ENCODE results near the gene TXNDC8.

The TXNDC8 gene

GRCh38 chr9:110309681-110310080 is 28.0 kb downstream of the TXNDC8 start:
- TF ChIP-seq GATA3 (IDR thresholded peaks at IDR 0.05; ENCODE audit: low read depth, low read length) (no peak), GATA2 (IDR thresholded peaks at IDR 0.05; ENCODE audit: low read depth, low read length) (no peak)

GRCh38 chr9:110308633-110309038 is 29.0 kb downstream of the TXNDC8 start:
- TF ChIP-seq GATA2 (IDR thresholded peaks at IDR 0.05; ENCODE audit: low read depth, low read length) (no peak), GATA3 (IDR thresholded peaks at IDR 0.05; ENCODE audit: low read depth, low read length) (no peak)

- TF ChIP-seq GATA2 (IDR thresholded peaks at IDR 0.05; ENCODE audit: low read depth, low read length) (no peak), GATA3 (IDR thresholded peaks at IDR 0.05; ENCODE audit: low read depth, low read length) (no peak)
These were observed 30.5 kb downstream of the TXNDC8 start for GRCh38 chr9:110307191-110307590.

GRCh38 chr9:110303133-110303532 is 34.5 kb downstream of the TXNDC8 start:
- TF ChIP-seq GATA3 (IDR thresholded peaks at IDR 0.05; ENCODE audit: low read depth, low read length) = no peak
- no peak for TF ChIP-seq GATA2 (IDR thresholded peaks at IDR 0.05; ENCODE audit: low read depth, low read length)

GRCh38 chr9:110298043-110298605 is 39.5 kb downstream of the TXNDC8 start:
- no peak for TF ChIP-seq GATA2 (IDR thresholded peaks at IDR 0.05; ENCODE audit: low read depth, low read length)

- TF ChIP-seq GATA2 (IDR thresholded peaks at IDR 0.05; ENCODE audit: low read depth, low read length) = no peak
These were observed 44.4 kb downstream of the TXNDC8 start for GRCh38 chr9:110293248-110293647.

- TF ChIP-seq GATA2 (IDR thresholded peaks at IDR 0.05; ENCODE audit: low read depth, low read length) (no peak), GATA3 (IDR thresholded peaks at IDR 0.05; ENCODE audit: low read depth, low read length) (no peak)
These were observed 45.6 kb downstream of the TXNDC8 start for GRCh38 chr9:110291921-110292557.

GRCh38 chr9:110290001-110290400 is 47.7 kb downstream of the TXNDC8 start:
- TF ChIP-seq GATA3 (IDR thresholded peaks at IDR 0.05; ENCODE audit: low read depth, low read length) = no peak
- no peak for TF ChIP-seq GATA2 (IDR thresholded peaks at IDR 0.05; ENCODE audit: low read depth, low read length)

GRCh38 chr9:110288503-110288902 is 49.2 kb downstream of the TXNDC8 start:
- TF ChIP-seq GATA2 (IDR thresholded peaks at IDR 0.05; ENCODE audit: low read depth, low read length) (no peak), GATA3 (IDR thresholded peaks at IDR 0.05; ENCODE audit: low read depth, low read length) (no peak)

- TF ChIP-seq GATA3 (IDR thresholded peaks at IDR 0.05; ENCODE audit: low read depth, low read length) (no peak), GATA2 (IDR thresholded peaks at IDR 0.05; ENCODE audit: low read depth, low read length) (no peak)
These were observed 50.4 kb downstream of the TXNDC8 start for GRCh38 chr9:110287289-110287680.

GRCh38 chr9:110284211-110284844 is 53.3 kb downstream of the TXNDC8 start:
- TF ChIP-seq GATA2 (IDR thresholded peaks at IDR 0.05; ENCODE audit: low read depth, low read length) = no peak
- TF ChIP-seq GATA3 (IDR thresholded peaks at IDR 0.05; ENCODE audit: low read depth, low read length) = no peak

- TF ChIP-seq GATA2 (IDR thresholded peaks at IDR 0.05; ENCODE audit: low read depth, low read length) = no peak
- TF ChIP-seq GATA3 (IDR thresholded peaks at IDR 0.05; ENCODE audit: low read depth, low read length) = no peak
These were observed 53.9 kb downstream of the TXNDC8 start for GRCh38 chr9:110283751-110284150.

- TF ChIP-seq GATA3 (IDR thresholded peaks at IDR 0.05; ENCODE audit: low read depth, low read length) = no peak
These were observed 55.0 kb downstream of the TXNDC8 start for GRCh38 chr9:110282739-110283081.

GRCh38 chr9:110282018-110282738 is 55.5 kb downstream of the TXNDC8 start:
- no peak for TF ChIP-seq GATA3 (IDR thresholded peaks at IDR 0.05; ENCODE audit: low read depth, low read length)
- no peak for TF ChIP-seq GATA2 (IDR thresholded peaks at IDR 0.05; ENCODE audit: low read depth, low read length)

Measured in SH-SY5Y (cell line).